Psoas muscle (tissue), 8 donors: Measurements from ENCODE around the gene NGFR. TPM values are rescaled to one million over a fixed set of nuclear protein-coding genes. Genes with fewer than 3 reads are reported as not detected.

Experiments used
- ATAC-seq, 4 donors: fragments of 200-7000 bp; cut with Tn5 transposase; one replicate each; pipeline ENCODE4 v1.9.1; 2020; ENCODE audit warnings: moderate library complexity in 3 of 4, mild to moderate bottlenecking in 2 of 4
- DNase-seq, 2 donors: peaks; one replicate each; pipeline ENCODE4 v3.0.0-alpha.2; 2020
- H3K27ac ChIP-seq: fragments of 200-600 bp; one replicate; pipeline ENCODE4 v1.8.0; 2022
- H3K27me3 ChIP-seq, 3 donors: fragments of 200-600 bp in 1 of 3; one replicate each; pipeline versions ENCODE4 v1.6.1 to v1.8.0; 2013 to 2022; ENCODE audit warnings: low read length in 2 of 3, mild to moderate bottlenecking in 2 of 3, moderate library complexity in 1 of 3; ENCODE audit not compliant: insufficient read depth in 3 of 3
- H3K36me3 ChIP-seq, 2 donors: fragments of 200-600 bp in 1 of 2; one replicate each; pipeline versions ENCODE4 v1.6.1 to v1.8.0; 2013 to 2022; ENCODE audit warnings: low read depth in 1 of 2, mild to moderate bottlenecking in 1 of 2, moderate library complexity in 1 of 2; ENCODE audit not compliant: insufficient read depth in 1 of 2
- H3K4me1 ChIP-seq: fragments of 200-600 bp; one replicate; pipeline ENCODE4 v1.8.0; 2022
- H3K4me3 ChIP-seq: fragments of 200-600 bp; one replicate; pipeline ENCODE4 v1.8.0; 2022; ENCODE audit warnings: mild to moderate bottlenecking
- H3K9me3 ChIP-seq: fragments of 200-600 bp; one replicate; pipeline ENCODE4 v1.8.0; 2022
- CTCF ChIP-seq: fragments of 200-600 bp; IDR thresholded peaks from one replicate; pipeline ENCODE4 v1.8.0; 2022; ENCODE audit warnings: antibody characterized with exemption
- WGBS, 3 donors: extraction: QIAGEN DNeasy Blood & Tissue Kit; methylation state at CpG; one replicate each; pipeline versions ENCODE4 v1.1.6 to v1.1.7; 2013; 5-methylcytosine and 5-hydroxymethylcytosine counted together
- intact Hi-C, 2 donors: fragments of 100-400 bp; cut with DNase I; formaldehyde crosslinking; loops; one replicate each; pipeline versions ENCODE4 v1.11.0 to v1.14.2; 2022
- polyA plus RNA-seq, 3 donors: library from polyadenylated mRNA; stranded (reverse); fragments of 200-250 nt; gene quantifications; one replicate each; pipeline ENCODE4 v1.2.3, GENCODE V29; 2013
- total RNA-seq, 4 donors: library from RNA; stranded (reverse); fragmentation: NEBNext Ultra II Directional in 2 of 4; extraction: Animal tissue kit (Norgen Biotek cat#: 25700) in 2 of 4; gene quantifications; one replicate each; pipeline versions ENCODE4 v1.2.1 to v1.2.4, GENCODE V29; 2021 to 2023
- donor health status: healthy with polysubstance abuse.
- donor health status: DM: no; HTN: no; CAD: no; lungs with moderate emphysema.
- donor health status: Bipolar disorder and iron deficiency.
- donor health status: healthy.
- donor health status: DM: yes; HTN: yes; CAD: no.
- donor health status: DM: no; HTN: no; CAD: no.
- donor health status: DM: no; HTN: no; CAD: no.
- donor health status: DM: yes; HTN: yes; CAD: no.

Gene NGFR
- total and polyA plus RNA-seq, 7 donors: 0.74 to 13.5 (median 2.2) TPM

GRCh38 chr17:49508061-49508865, 13.2 kb downstream of the NGFR start:
- WGBS, 3 donors: 51 to 61% (median 55%) methylated on average over 17 of the region's 17 CpGs
- H3K4me3 ChIP-seq: no peak overlapping the region
- H3K27ac ChIP-seq: no peak overlapping the region
- intact Hi-C loops: no loop called here
- no peak for TF ChIP-seq CTCF
- no peaks in the 10 kb centered on the region for H3K9me3 ChIP-seq
- ATAC-seq (no peak), DNase-seq (no peak)
- no peaks in the 10 kb centered on the region for H3K36me3 ChIP-seq
- H3K27me3 ChIP-seq: peaks cover 0 to 10% (median 6%) of the 10 kb centered on the region in 3 donors
- H3K4me1 ChIP-seq: no peaks in the 10 kb centered on the region

DNA sequence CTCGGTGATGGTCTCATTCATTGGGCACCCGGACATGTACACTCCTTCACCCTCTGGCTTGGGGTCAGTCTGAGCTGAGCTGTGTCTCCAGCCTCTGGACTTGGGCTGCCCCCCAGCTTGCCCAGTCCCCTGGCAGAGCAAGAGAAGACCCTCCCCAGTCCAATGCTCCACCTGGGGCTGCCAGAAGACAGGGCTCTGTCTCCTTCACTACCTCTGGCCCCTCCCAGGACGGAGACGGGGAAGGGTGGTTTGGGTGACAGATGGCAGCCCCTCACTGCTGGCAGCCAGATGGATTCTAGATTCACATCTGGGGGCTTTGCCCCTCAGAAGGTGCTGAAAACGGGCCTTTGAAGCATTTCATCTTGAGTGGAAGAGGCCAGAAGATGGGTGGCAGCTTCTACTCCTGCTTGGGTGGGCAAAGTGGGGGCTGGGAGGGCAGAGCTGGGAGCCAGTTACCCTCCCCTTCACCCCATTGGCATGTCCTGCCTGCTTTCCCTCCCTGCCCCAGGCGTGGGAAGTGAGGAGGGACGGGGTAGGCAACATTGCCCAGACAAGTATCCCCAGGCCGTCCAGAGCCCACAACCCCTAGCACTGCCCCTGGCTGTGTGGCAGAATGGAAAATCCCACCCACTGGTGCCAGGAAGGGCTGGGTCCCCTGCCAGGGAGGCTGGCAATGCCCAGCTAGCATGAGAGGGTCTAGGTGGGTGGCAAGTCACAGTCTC, 13.9 kb downstream of the NGFR start:
- DNase-seq (no peak), ATAC-seq (no peak)
- Histone ChIP-seq H3K27me3 (peaks cover 0 to 7% (median 6%) of the 10 kb centered on the region in 3 donors), H3K27ac (no peak overlapping the region), H3K36me3 (no peaks in the 10 kb centered on the region), H3K4me3 (no peak overlapping the region), H3K4me1 (no peaks in the 10 kb centered on the region), H3K9me3 (no peaks in the 10 kb centered on the region)
- no peak for TF ChIP-seq CTCF
- intact Hi-C loops: no loop called here
- WGBS, 3 donors: 59 to 66% (median 60%) methylated on average over 8 of the region's 8 CpGs

DNA sequence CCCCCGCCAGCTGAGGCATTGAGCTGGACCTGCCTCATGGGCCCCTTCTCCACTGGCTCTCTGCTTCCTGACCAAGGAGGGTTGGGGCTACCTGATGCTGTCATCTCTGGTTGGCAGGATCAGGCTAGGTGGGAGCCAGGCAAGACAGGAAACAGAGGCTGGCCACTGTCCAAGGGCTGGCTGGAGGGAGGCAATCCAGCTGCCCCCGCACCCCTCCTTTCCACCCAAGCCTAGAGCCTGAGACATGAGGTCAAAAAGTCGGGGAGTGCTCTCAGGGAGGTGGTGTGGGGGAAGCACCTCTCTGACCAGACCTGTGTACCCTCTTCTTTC, 14.5 kb downstream of the NGFR start:
- no peak for DNase-seq
- no peak for TF ChIP-seq CTCF
- intact Hi-C loops: no loop called here
- Histone ChIP-seq H3K4me1 (peaks cover 1% of the 10 kb centered on the region), H3K4me3 (no peak overlapping the region), H3K27me3 (peaks cover 0 to 7% (median 6%) of the 10 kb centered on the region in 3 donors), H3K36me3 (no peaks in the 10 kb centered on the region), H3K27ac (no peak overlapping the region), H3K9me3 (no peaks in the 10 kb centered on the region)
- no peak for ATAC-seq
- WGBS, 3 donors: 56 to 76% (median 58%) methylated on average over 3 of the region's 3 CpGs

DNA sequence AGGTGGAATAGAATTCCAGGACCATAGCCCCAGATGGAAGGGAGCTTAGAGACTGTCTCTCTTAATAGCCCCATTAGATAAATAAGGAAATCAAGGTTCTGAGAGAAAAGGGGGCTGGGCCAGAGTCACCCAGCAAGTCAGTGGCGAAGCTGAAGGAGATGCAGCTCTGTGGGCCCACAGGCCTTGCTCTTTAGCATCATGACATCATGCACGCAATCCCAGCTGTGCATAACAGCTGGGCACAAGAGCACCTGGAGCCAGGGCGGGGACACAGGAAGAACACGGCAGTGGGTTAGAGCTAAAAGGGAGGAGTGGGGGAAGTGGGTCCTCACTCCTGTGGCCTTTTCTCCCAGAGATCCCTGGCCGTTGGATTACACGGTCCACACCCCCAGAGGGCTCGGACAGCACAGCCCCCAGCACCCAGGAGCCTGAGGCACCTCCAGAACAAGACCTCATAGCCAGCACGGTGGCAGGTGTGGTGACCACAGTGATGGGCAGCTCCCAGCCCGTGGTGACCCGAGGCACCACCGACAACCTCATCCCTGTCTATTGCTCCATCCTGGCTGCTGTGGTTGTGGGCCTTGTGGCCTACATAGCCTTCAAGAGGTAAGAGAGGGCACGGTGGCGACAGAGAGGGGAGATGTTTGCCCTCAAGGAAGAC, 15.1 kb downstream of the NGFR start:
- TF ChIP-seq CTCF: no peak
- intact Hi-C loops: loop anchor here in 1 of 2 donors (5.0 kb wide), 1 partner anchor 37 kb away; no protein-coding TSS in a partner anchor

More for the DNA sequence above, 15.1 kb downstream of the NGFR start:
- H3K36me3 ChIP-seq: no peaks in the 10 kb centered on the region
- no peak overlapping the region for H3K27ac ChIP-seq
- H3K4me3 ChIP-seq: no peak overlapping the region
- H3K4me1 ChIP-seq: peaks cover 8% of the 10 kb centered on the region
- 83 to 85% (median 83%) methylated on average over 10 to 13 of the region's 13 CpGs for WGBS, 3 donors
- DNase-seq (no peak), ATAC-seq (no peak)
- peaks cover 0 to 7% (median 6%) of the 10 kb centered on the region in 3 donors for H3K27me3 ChIP-seq
- no peaks in the 10 kb centered on the region for H3K9me3 ChIP-seq
